Gastrocnemius medialis (tissue), 4 donors: ENCODE results near the gene LRMDA. TPM values are rescaled to one million over a fixed set of nuclear protein-coding genes. Genes with fewer than 3 reads are reported as not detected.

ENCODE experiments used
- ATAC-seq, 2 donors: fragments of 150-250 bp; one replicate each; pipeline ENCODE4 v1.9.1; 2016
- DNase-seq, 2 donors: peaks; one replicate each; pipeline ENCODE4 v3.0.0-alpha.2; 2019
- H3K27ac ChIP-seq, 4 donors: fragments of 200-600 bp; sonication (generic); 1 replicate in 1 of 4; 2 replicates in 3 of 4; pipeline ENCODE4 v1.5.1; 2016 to 2018; ENCODE audit warnings: mild to moderate bottlenecking in 2 of 4, moderate library complexity in 1 of 4
- H3K27me3 ChIP-seq, 3 donors: fragments of 200-600 bp; sonication (generic) in 2 of 3; 1 replicate in 1 of 3; 2 replicates in 2 of 3; pipeline versions ENCODE4 v1.5.1 to v1.6.0; 2016 to 2019; ENCODE audit warnings: mild to moderate bottlenecking in 1 of 3, moderate library complexity in 1 of 3
- H3K36me3 ChIP-seq, 2 donors: fragments of 200-600 bp; sonication (generic) in 1 of 2; one replicate each; pipeline ENCODE4 v1.5.1; 2017 to 2018
- H3K4me1 ChIP-seq, 2 donors: fragments of 200-600 bp; sonication (generic) in 1 of 2; one replicate each; pipeline ENCODE4 v1.5.1; 2016 to 2017; ENCODE audit warnings: mild to moderate bottlenecking in 2 of 2
- H3K4me3 ChIP-seq, 4 donors: fragments of 200-600 bp; sonication (generic) in 3 of 4; 1 replicate in 1 of 4; 2 replicates in 3 of 4; pipeline ENCODE4 v1.5.1; 2016 to 2019; ENCODE audit warnings: mild to moderate bottlenecking in 2 of 4
- H3K9me3 ChIP-seq, 3 donors: fragments of 200-600 bp; sonication (generic) in 2 of 3; 1 replicate in 1 of 3; 2 replicates in 2 of 3; pipeline ENCODE4 v1.5.1; 2016 to 2019
- POLR2A ChIP-seq, 2 donors: fragments of 450-650 bp; IDR thresholded peaks; one replicate each; pipeline ENCODE4 v1.6.1; 2017; ENCODE audit warnings: antibody characterized with exemption in 2 of 2, mild to moderate bottlenecking in 2 of 2, moderate library complexity in 2 of 2
- in situ Hi-C, 4 donors: fragments of 200-750 bp; cut with MboI; loops; one replicate each; pipeline versions ENCODE4 v1.15.0 to v1.8.0; 2017; ENCODE audit warnings: low sequenced_read_pairs in 4 of 4
- intact Hi-C: fragments of 100-400 bp; cut with DNase I; formaldehyde crosslinking; loops from one replicate; pipeline ENCODE4 v1.15.1; 2023; ENCODE audit warnings: low total_unique reads
- total RNA-seq, 4 donors: library from RNA; depleted of rRNA; stranded (reverse); fragments of >200 nt; gene quantifications; one replicate each; pipeline versions ENCODE4 v1.1.0 to v1.2.3, GENCODE V29; 2016
- TF ChIP-seq, protein P1 (sequence below), 5 experiments: fragments of 450-650 bp in 3 of 5; fragments of 200-600 bp in 2 of 5; sonication (generic) in 2 of 5; IDR thresholded peaks in 4 of 5; conservative IDR thresholded peaks in 1 of 5; 1 replicate in 4 of 5; 2 replicates in 1 of 5; pipeline ENCODE4 v1.5.1; 2016 to 2019; ENCODE audit warnings: antibody characterized with exemption in 5 of 5, mild to moderate bottlenecking in 3 of 5, moderate library complexity in 3 of 5

LRMDA gene
- total RNA-seq, 4 donors from 2014 or later = 0.80 to 4.5 (median 1.4) TPM

DNA sequence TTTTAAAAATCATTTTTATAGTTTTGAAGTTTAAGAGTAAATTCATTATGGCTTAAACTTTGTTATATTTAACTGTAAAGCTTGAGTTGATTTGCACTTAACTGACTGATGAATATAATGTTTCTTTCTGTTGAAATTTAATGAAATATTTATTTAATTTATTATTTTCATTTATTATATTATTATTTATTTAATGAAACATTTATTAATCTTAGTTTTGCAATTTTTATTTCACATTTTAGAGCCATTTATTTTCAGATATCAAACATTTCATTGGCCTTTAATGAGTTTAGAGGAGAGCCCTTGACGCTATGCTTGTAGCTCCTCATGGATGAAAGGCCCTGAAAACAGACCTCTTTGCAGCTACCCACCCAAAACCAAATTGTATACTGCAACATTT is 570.0 kb downstream of the LRMDA start:
- no peak for TF ChIP-seq POLR2A (IDR thresholded peaks at IDR 0.05)
- TF ChIP-seq, protein P1, sequence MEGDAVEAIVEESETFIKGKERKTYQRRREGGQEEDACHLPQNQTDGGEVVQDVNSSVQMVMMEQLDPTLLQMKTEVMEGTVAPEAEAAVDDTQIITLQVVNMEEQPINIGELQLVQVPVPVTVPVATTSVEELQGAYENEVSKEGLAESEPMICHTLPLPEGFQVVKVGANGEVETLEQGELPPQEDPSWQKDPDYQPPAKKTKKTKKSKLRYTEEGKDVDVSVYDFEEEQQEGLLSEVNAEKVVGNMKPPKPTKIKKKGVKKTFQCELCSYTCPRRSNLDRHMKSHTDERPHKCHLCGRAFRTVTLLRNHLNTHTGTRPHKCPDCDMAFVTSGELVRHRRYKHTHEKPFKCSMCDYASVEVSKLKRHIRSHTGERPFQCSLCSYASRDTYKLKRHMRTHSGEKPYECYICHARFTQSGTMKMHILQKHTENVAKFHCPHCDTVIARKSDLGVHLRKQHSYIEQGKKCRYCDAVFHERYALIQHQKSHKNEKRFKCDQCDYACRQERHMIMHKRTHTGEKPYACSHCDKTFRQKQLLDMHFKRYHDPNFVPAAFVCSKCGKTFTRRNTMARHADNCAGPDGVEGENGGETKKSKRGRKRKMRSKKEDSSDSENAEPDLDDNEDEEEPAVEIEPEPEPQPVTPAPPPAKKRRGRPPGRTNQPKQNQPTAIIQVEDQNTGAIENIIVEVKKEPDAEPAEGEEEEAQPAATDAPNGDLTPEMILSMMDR (IDR thresholded peaks at IDR 0.05 in 4 of 5, conservative IDR thresholded peaks at IDR 0.05 in 1 of 5) = no peak
- Histone ChIP-seq H3K9me3 (no peaks in the 10 kb centered on the region), H3K4me3 (no peak overlapping the region), H3K36me3 (no peaks in the 10 kb centered on the region), H3K4me1 (no peaks in the 10 kb centered on the region), H3K27ac (no peak overlapping the region), H3K27me3 (no peaks in the 10 kb centered on the region)
- in situ Hi-C loops = no loop called here
- DNase-seq (no peak), ATAC-seq (no peak)
- intact Hi-C loops = no loop called here

DNA sequence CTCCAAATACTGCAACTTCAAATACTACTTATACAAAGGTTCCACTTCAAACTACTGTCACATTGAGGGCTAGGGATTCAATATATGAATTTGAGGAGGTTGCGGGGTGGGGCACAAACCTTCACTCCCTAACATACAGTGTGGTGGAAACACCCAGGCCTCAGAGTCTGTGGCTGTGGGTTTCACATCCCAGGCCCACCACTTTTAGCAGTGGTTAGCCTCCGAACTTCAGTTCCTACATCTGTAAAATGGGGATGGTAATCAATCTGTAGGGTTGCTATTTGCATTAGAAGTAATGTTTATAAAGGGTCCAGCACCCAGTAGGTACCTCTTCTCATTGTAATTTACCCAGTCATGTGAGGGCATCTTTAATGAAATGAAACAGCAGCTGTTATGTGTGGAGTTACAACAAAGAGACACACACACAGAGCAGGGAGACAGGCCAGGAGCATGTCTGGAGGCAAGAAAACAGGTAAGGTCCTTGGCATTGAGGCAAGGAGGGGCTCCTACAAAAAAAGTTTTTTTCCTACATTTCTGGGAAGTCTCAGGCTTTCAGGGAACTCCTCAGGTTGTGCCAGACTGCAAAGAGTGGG is 570.9 kb downstream of the LRMDA start:
- Histone ChIP-seq H3K27ac (no peak overlapping the region), H3K9me3 (no peaks in the 10 kb centered on the region), H3K4me3 (no peak overlapping the region), H3K27me3 (no peaks in the 10 kb centered on the region), H3K4me1 (no peaks in the 10 kb centered on the region), H3K36me3 (no peaks in the 10 kb centered on the region)
- no peak for TF ChIP-seq POLR2A (IDR thresholded peaks at IDR 0.05)
- TF ChIP-seq, protein P1 (IDR thresholded peaks at IDR 0.05 in 4 of 5, conservative IDR thresholded peaks at IDR 0.05 in 1 of 5) = no peak
- ATAC-seq = no peak
- in situ Hi-C loops (no loop called here), intact Hi-C loops (no loop called here)
- no peak for DNase-seq

DNA sequence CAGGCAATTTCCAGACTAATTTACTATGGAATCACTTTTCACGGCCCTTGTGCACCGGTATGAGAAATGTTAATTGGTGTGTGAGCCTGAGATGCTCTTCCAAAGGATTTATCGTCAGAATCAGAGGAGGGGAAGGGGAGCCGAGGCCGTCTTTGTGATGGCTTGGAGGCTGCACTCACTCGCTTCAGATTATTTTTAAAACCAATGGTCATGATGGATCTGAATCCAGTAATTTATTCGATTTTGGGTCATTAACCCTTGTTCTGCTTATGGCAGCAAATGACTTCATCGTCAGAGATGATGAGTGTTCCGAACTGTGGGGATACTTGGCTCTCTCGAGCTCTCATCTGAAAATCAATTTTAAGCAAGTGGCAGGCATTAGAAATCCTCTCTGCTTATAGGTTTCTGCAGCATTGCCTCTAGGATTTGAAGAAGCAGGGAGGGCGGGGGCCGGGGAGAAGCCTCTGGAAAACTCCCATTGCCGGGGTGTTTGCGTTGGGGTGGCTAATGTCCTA is 576.3 kb downstream of the LRMDA start:
- in situ Hi-C loops = no loop called here
- Histone ChIP-seq H3K27ac (no peak overlapping the region), H3K4me1 (no peaks in the 10 kb centered on the region), H3K36me3 (no peaks in the 10 kb centered on the region), H3K4me3 (no peak overlapping the region), H3K9me3 (no peaks in the 10 kb centered on the region), H3K27me3 (no peaks in the 10 kb centered on the region)
- TF ChIP-seq, protein P1 (IDR thresholded peaks at IDR 0.05 in 4 of 5, conservative IDR thresholded peaks at IDR 0.05 in 1 of 5) = no peak
- intact Hi-C loops = no loop called here
- no peak for ATAC-seq
- DNase-seq = no peak

DNA sequence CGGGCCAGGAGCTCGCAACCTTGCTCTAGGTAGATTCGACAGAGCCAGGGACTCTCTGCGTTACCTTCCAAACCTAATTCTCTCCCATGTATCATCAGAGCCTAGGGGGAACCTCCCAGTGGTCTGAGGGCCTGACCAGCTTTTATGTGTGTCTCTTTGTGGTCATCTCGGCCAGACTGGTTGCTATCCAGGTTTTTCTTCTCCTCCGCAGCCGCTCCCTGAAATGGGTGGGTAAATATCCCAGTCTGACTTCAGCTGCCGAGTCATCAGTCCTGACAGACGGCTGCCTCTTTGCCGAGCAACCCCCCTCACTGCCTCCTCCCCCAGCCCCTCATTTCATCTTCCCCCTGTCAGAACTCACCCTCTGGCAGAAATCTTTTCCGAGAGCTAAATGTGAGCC is 578.1 kb downstream of the LRMDA start:
- Histone ChIP-seq H3K9me3 (no peaks in the 10 kb centered on the region), H3K36me3 (no peaks in the 10 kb centered on the region), H3K4me1 (no peaks in the 10 kb centered on the region), H3K27me3 (no peaks in the 10 kb centered on the region), H3K4me3 (no peak overlapping the region), H3K27ac (no peak overlapping the region)
- ATAC-seq (no peak), DNase-seq (no peak)
- TF ChIP-seq POLR2A (IDR thresholded peaks at IDR 0.05) = no peak
- TF ChIP-seq, protein P1 (IDR thresholded peaks at IDR 0.05 in 4 of 5, conservative IDR thresholded peaks at IDR 0.05 in 1 of 5) = no peak
- intact Hi-C loops (no loop called here), in situ Hi-C loops (no loop called here)

DNA sequence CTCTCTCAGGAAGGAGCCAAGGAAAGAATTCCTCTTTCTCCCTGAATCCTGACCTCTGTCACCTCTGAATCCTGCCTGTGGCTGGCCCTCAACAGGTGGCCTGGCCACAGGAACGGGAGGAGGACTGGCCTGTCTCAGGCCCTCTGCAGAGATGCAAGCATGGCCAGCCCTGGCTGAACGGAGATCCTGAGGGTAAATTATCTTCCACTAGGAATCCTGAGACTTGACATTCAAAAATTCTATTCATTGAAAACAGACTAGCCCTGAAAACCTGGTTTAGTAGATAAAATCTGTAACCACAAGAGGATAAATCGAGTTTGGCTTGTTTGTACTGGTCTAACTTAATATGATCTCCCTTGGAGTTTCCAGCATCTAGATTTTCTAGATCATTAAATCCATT is 579.3 kb downstream of the LRMDA start:
- TF ChIP-seq, protein P1 (IDR thresholded peaks at IDR 0.05 in 4 of 5, conservative IDR thresholded peaks at IDR 0.05 in 1 of 5) = no peak
- ATAC-seq = no peak
- Histone ChIP-seq H3K36me3 (no peaks in the 10 kb centered on the region), H3K9me3 (no peaks in the 10 kb centered on the region), H3K27ac (no peak overlapping the region), H3K27me3 (no peaks in the 10 kb centered on the region), H3K4me1 (no peaks in the 10 kb centered on the region), H3K4me3 (no peak overlapping the region)
- intact Hi-C loops (no loop called here), in situ Hi-C loops (no loop called here)
- no peak for DNase-seq
